Gastrocnemius medialis (tissue), 4 donors: ENCODE data around the gene ADAR.

Source experiments
- POLR2A ChIP-seq, 2 donors: fragments of 450-650 bp; IDR thresholded peaks; one replicate each; pipeline ENCODE4 v1.6.1; 2017; ENCODE audit warnings: antibody characterized with exemption in 2 of 2, mild to moderate bottlenecking in 2 of 2, moderate library complexity in 2 of 2
- TF ChIP-seq, protein P1 (sequence below), 5 experiments: fragments of 450-650 bp in 3 of 5; fragments of 200-600 bp in 2 of 5; sonication (generic) in 2 of 5; IDR thresholded peaks in 4 of 5; conservative IDR thresholded peaks in 1 of 5; 1 replicate in 4 of 5; 2 replicates in 1 of 5; pipeline ENCODE4 v1.5.1; 2016 to 2019; ENCODE audit warnings: antibody characterized with exemption in 5 of 5, mild to moderate bottlenecking in 3 of 5, moderate library complexity in 3 of 5

DNA sequence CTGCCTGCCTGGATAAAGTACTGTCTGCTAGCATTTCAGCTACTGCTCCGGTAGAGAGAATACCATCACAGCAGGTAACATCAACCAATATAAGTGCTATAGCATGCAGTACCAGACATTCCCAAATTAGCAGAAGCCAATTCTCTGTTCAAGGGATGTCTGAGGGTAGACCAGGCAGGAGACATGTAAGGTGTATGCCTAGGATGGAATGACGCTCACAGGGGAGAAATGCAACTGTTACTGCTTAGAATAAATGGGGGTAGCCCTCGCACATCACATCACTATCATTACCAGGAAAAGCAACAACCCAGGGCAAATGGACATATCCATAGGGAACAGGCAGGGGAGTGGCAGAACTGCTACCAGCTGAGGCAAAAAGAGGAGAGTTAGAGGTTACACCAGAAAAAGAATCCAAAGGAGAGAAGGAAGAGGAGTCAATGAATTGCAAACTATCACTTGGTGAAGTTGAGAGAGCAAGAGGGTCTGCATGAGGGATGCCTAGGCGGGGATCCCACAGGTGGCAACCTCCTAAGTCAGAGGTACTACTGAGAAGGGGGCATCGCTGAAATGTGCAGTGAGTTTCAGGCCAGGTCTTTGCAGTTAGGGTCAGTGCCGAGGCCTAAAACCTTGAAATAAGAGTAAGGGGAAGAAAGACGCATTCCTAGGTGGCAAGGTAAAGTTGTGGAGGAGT is 50.6 kb downstream of the ADAR start:
- TF ChIP-seq, protein P1, sequence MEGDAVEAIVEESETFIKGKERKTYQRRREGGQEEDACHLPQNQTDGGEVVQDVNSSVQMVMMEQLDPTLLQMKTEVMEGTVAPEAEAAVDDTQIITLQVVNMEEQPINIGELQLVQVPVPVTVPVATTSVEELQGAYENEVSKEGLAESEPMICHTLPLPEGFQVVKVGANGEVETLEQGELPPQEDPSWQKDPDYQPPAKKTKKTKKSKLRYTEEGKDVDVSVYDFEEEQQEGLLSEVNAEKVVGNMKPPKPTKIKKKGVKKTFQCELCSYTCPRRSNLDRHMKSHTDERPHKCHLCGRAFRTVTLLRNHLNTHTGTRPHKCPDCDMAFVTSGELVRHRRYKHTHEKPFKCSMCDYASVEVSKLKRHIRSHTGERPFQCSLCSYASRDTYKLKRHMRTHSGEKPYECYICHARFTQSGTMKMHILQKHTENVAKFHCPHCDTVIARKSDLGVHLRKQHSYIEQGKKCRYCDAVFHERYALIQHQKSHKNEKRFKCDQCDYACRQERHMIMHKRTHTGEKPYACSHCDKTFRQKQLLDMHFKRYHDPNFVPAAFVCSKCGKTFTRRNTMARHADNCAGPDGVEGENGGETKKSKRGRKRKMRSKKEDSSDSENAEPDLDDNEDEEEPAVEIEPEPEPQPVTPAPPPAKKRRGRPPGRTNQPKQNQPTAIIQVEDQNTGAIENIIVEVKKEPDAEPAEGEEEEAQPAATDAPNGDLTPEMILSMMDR (IDR thresholded peaks at IDR 0.05 in 4 of 5, conservative IDR thresholded peaks at IDR 0.05 in 1 of 5) = no peak
- no peak for TF ChIP-seq POLR2A (IDR thresholded peaks at IDR 0.05)
